Measurements from ENCODE around the gene TMEM255B. TPM values are rescaled to one million over a fixed set of nuclear protein-coding genes. Genes with fewer than 3 reads are reported as not detected.

The TMEM255B gene
- total RNA-seq, 2 donors from 2014 or later: 3.0 to 4.2 TPM

DNA sequence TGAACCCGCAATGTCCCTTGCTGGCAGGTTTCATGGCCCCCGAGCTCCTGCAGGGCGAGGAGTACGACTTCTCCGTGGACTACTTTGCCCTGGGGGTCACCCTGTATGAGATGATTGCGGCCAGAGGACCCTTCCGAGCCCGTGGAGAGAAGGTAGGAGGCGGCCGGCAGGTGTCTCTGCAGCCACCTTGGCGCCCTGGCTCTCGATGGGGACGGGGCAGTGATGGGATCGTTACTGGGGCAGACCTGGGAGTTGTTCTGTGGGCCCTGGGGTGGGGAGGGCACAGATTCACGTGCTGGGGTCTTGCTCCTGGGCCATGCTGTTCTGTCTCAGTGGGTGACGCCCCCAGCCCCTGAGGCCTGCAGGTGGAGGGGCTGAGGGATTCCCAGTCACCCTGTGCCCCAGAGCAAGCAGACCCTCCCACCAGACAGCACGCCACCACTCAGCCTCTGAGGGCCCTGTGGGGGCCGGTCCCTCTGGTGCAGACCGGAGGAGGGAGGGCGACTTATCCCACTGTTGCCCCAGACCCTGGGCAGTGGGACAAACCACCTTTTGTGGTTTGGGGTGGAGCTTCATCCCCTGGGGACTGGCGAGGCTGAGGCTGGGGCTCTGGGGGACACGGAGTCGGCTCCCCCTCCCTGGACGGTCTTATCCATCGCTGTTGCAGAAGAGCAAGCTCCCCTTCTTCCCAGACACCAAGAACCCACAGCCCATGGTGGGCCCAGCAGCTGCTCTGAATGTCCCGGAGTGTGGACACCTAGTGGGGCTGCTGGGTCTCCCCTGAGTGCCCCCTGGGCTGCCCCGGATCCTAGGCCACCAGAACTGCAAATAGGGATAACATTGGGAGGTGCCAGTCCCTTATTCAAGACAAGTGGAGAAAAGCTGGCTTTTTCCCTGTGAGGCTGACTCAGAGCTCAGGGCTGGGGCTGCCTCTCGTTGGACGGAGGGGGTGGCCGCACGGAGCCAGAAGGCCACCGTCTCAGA is 27.5 kb upstream of the TMEM255B start:
- Histone ChIP-seq H3K36me3 (no peaks in the 10 kb centered on the region), H3K9me3 (no peaks in the 10 kb centered on the region), H3K9ac (ENCODE audit: low read depth in 2 of 2, low read length in 2 of 2) (no peak overlapping the region), H3K27me3 (no peaks in the 10 kb centered on the region), H3K4me3 (no peak overlapping the region), H3K27ac (no peak overlapping the region), H3K4me1 (no peaks in the 10 kb centered on the region)
- intact Hi-C loops (cut with DNase I): no loop called here
- DNase-seq: no peak
- TF ChIP-seq, protein P1, sequence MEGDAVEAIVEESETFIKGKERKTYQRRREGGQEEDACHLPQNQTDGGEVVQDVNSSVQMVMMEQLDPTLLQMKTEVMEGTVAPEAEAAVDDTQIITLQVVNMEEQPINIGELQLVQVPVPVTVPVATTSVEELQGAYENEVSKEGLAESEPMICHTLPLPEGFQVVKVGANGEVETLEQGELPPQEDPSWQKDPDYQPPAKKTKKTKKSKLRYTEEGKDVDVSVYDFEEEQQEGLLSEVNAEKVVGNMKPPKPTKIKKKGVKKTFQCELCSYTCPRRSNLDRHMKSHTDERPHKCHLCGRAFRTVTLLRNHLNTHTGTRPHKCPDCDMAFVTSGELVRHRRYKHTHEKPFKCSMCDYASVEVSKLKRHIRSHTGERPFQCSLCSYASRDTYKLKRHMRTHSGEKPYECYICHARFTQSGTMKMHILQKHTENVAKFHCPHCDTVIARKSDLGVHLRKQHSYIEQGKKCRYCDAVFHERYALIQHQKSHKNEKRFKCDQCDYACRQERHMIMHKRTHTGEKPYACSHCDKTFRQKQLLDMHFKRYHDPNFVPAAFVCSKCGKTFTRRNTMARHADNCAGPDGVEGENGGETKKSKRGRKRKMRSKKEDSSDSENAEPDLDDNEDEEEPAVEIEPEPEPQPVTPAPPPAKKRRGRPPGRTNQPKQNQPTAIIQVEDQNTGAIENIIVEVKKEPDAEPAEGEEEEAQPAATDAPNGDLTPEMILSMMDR (IDR thresholded peaks at IDR 0.05): no peak

DNA sequence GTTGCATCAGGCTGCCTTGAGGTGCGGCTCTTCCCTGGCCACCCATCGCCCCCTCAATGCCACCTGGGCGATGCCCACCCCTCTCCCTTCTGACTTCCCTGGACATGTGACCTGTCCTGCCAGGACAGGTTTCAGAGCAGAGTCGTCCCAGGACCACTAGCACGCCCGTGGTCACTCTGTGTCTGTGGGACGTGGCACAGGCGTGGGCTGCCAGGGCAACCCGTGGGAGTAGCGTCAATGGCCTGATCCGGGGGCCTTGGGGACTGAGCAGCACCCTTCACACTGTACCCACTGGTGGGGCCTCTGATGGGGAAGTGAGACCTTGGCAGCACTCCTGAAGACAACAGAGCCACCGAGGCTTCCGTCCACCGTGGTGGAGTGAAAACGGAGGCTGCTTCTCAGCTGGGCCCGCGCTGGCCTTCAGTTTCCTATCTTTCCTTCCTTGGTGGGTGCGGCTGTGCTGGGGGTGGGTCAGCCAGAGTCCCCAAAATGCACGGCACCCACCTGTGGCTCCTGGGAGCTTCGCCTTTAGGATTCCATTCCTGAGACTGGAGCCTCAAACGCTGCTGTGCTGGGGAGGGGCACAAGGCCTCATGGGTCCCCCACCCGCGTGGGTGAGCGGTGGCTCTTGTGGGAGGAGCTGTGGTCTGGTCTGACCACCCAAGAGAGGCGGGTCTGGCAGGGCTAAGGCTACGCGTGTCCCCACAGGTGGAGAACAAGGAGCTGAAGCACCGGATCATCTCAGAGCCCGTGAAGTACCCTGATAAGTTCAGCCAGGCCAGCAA is 26.7 kb upstream of the TMEM255B start:
- Histone ChIP-seq H3K9ac (ENCODE audit: low read depth in 2 of 2, low read length in 2 of 2) (no peak overlapping the region), H3K4me3 (no peak overlapping the region), H3K27me3 (no peaks in the 10 kb centered on the region), H3K36me3 (no peaks in the 10 kb centered on the region), H3K4me1 (no peaks in the 10 kb centered on the region), H3K27ac (no peak overlapping the region), H3K9me3 (no peaks in the 10 kb centered on the region)
- TF ChIP-seq, protein P1 (IDR thresholded peaks at IDR 0.05): no peak
- intact Hi-C loops (cut with DNase I): no loop called here
- no peak for DNase-seq

DNA sequence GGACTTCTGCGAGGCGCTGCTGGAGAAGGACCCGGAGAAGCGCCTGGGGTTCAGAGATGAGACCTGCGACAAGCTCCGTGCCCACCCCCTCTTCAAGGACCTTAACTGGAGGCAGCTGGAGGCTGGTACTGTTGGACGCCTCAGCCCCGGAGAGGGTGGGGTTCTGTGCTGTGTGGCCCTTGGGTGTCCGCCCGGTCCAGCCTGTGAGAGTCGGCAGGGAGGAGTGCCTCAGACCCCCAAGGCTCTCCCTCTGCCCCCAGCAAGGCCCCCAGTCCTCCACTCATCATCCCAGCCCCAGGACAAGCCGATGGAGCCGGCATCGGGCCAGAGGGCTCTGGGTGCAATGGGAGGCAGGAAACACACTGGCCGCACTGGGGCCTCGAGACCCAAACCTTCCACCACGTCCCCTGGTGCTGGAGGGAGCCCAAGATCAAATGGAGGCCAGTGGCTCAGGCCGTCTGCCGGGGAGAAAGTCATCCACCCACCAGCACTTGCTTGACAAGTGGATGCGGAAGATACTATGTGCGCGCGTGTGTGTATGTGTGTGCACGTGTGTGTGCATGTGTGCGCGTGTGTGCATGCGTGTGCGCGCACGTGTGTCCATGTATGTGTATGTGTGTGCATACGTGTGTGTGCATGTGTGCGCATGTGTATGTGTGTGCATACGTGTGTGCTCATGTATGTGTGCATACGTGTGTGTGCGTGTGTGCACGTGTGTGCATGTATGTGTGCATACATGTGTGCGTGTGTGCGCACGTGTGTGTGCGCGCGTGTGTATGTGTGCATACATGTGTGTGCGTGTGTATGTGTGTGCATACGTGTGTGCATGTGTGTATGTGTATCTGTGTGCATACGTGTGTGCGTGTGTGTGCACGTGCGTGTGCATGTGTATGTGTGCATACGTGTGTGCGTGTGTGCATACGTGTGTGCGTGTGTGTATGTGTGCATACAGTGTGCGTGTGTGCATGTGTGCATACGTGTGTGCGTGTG is 25.8 kb upstream of the TMEM255B start:
- Histone ChIP-seq H3K9me3 (no peaks in the 10 kb centered on the region), H3K27me3 (no peaks in the 10 kb centered on the region), H3K27ac (no peak overlapping the region), H3K9ac (ENCODE audit: low read depth in 2 of 2, low read length in 2 of 2) (no peak overlapping the region), H3K4me3 (no peak overlapping the region), H3K36me3 (no peaks in the 10 kb centered on the region), H3K4me1 (no peaks in the 10 kb centered on the region)
- intact Hi-C loops (cut with DNase I): no loop called here
- TF ChIP-seq, protein P1 (IDR thresholded peaks at IDR 0.05): no peak
- DNase-seq: no peak

- no peaks in the 10 kb centered on the region for H3K36me3 ChIP-seq
- no peaks in the 10 kb centered on the region for H3K9me3 ChIP-seq
- no peaks in the 10 kb centered on the region for H3K27me3 ChIP-seq
- no peaks in the 10 kb centered on the region for H3K4me1 ChIP-seq
- H3K9ac ChIP-seq (ENCODE audit: low read depth in 2 of 2, low read length in 2 of 2): no peak overlapping the region
- intact Hi-C loops (cut with DNase I): no loop called here
- H3K4me3 ChIP-seq: no peak overlapping the region
- H3K27ac ChIP-seq: no peak overlapping the region
- TF ChIP-seq, protein P1 (IDR thresholded peaks at IDR 0.05): no peak
- no peak for DNase-seq
These were observed 24.8 kb upstream of the TMEM255B start for GRCh38 chr13:113734099-113734825.
